AG04450 (cell line): ENCODE data around the gene ADARB2. TPM values are rescaled to one million over a fixed set of nuclear protein-coding genes. Genes with fewer than 3 reads are reported as not detected.

ENCODE experiments used
- CTCF ChIA-PET: fragments of 300-600, 350-600 bp; formaldehyde crosslinking; extraction: SDS; loops from one replicate; lab custom pipeline; 2022; ENCODE audit warnings: antibody characterized with exemption, inconsistent platforms; lab: Charles Lee
- POLR2A ChIA-PET: fragments of 350-600 bp; formaldehyde crosslinking; extraction: SDS; loops from one replicate; lab custom pipeline; 2021; ENCODE audit warnings: antibody characterized with exemption, inconsistent platforms; lab: Yijun Ruan, JAX
- DNase-seq: peaks from one replicate; pipeline ENCODE4 v3.0.0-alpha.2; 2011; ENCODE audit warnings: low read depth, low spot score
- H3K27ac ChIP-seq: one replicate; pipeline ENCODE4 v1.5.1; 2012; ENCODE audit warnings: low read depth, low read length, control low read depth
- H3K27me3 ChIP-seq: one replicate; pipeline ENCODE4 v1.6.0; 2012; ENCODE audit warnings: low read length; ENCODE audit not compliant: control insufficient read depth, insufficient read depth
- H3K4me3 ChIP-seq: 2 replicates; pipeline ENCODE4 v1.5.1; 2011; ENCODE audit warnings: mild to moderate bottlenecking, low read depth, low read length, control low read depth
- H3K9me3 ChIP-seq: 2 replicates; pipeline ENCODE4 v1.5.1; 2012; ENCODE audit warnings: low read length; ENCODE audit not compliant: control insufficient read depth, insufficient read depth
- CTCF ChIP-seq: IDR thresholded peaks from 2 replicates; pipeline ENCODE4 v1.5.1; 2011; ENCODE audit warnings: low read depth, low read length, control low read depth, inconsistent platforms
- polyA plus RNA-seq: library from polyadenylated mRNA; depleted of rRNA; stranded (reverse); fragments of >200 nt; gene quantifications from 2 replicates; pipeline ENCODE4 v1.2.3, GENCODE V29; 2011

The ADARB2 gene
- polyA plus RNA-seq, 1 experiment = not detected

DNA sequence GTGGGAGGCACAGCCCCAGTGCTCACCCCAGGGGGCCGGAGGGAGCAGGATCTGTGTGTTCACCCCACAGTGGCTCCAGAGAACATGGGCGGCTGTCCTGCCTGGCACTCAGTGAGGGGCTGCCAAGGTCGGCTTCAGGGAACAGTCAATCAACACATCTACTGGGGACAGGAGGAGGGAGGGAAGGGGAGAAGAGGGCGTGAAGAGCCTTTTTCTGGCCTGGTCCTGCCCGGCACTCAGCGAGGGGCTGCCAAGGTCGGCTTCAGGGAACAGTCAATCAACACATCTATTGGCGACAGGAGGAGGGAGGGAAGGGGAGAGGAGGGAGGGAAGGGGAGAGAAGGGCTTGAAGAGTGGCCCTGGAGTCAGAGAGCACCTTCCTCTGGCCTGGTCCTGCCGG is 184.9 kb downstream of the ADARB2 start:
- DNase-seq = no peak
- CTCF ChIA-PET = no interaction called here
- Histone ChIP-seq H3K27me3 (no peaks in the 10 kb centered on the region), H3K4me3 (no peak overlapping the region), H3K9me3 (peaks cover 80% of the 10 kb centered on the region), H3K27ac (no peak overlapping the region)
- TF ChIP-seq CTCF = no peak
- POLR2A ChIA-PET = no interaction called here

- ChIA-PET CTCF (no interaction called here), POLR2A (no interaction called here)
- Histone ChIP-seq H3K9me3 (peaks cover 76% of the 10 kb centered on the region), H3K27me3 (no peaks in the 10 kb centered on the region), H3K27ac (no peak overlapping the region), H3K4me3 (no peak overlapping the region)
- DNase-seq = no peak
- TF ChIP-seq CTCF = no peak
Measured at GRCh38 chr10:1551636-1552338, 185.5 kb downstream of the ADARB2 start.

- ChIA-PET CTCF (no interaction called here), POLR2A (no interaction called here)
- Histone ChIP-seq H3K27ac (no peak overlapping the region), H3K4me3 (no peak overlapping the region), H3K27me3 (no peaks in the 10 kb centered on the region), H3K9me3 (peaks cover 82% of the 10 kb centered on the region)
- no peak for TF ChIP-seq CTCF
- no peak for DNase-seq
Measured at GRCh38 chr10:1550616-1551015, 186.7 kb downstream of the ADARB2 start.

- no peak for TF ChIP-seq CTCF
- Histone ChIP-seq H3K4me3 (no peak overlapping the region), H3K9me3 (peaks cover 85% of the 10 kb centered on the region), H3K27ac (no peak overlapping the region), H3K27me3 (no peaks in the 10 kb centered on the region)
- DNase-seq = no peak
- POLR2A ChIA-PET = no interaction called here
- CTCF ChIA-PET = no interaction called here
Measured at GRCh38 chr10:1550291-1550595, 187.1 kb downstream of the ADARB2 start.

DNA sequence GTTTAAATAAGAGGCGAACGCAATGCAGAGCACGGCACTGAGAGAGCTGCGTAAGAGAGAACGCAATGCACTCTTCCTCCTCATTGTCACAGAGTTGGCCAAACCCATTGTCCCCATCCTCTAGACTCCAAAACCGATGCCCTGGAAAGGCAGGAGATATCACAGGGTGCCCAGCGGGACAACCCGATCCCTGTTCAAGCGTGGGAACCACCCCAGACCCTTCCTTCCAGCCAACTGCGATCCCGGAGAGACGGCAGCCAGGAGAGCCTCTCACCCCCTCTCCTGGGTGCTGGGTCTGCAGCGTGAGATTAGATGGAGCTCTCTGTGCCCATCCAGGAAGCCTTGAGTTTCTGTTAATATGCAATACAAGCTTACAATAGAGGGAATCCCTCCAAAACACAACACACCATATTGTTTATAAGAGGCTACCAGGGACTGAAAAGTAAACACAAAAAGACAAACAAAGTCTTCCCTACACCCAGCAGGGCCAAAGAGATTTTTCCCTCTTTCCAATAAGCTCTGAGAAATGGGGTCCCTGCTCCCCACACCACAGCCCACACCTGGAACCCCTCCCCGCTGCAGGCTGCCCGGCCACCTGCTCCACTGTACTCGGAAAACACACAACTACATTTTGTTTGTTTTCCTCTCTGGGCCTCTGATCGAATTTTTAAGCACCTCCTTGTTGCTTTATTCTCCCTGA is 187.6 kb downstream of the ADARB2 start:
- no peak for TF ChIP-seq CTCF
- peaks cover 88% of the 10 kb centered on the region for H3K9me3 ChIP-seq
- H3K27me3 ChIP-seq = no peaks in the 10 kb centered on the region
- no peak overlapping the region for H3K4me3 ChIP-seq
- ChIA-PET POLR2A (no interaction called here), CTCF (no interaction called here)
- DNase-seq = no peak
- H3K27ac ChIP-seq = no peak overlapping the region
